Peyer's patch (tissue), 4 donors: ENCODE results near the gene TMEM25. TPM values are rescaled to one million over a fixed set of nuclear protein-coding genes. Genes with fewer than 3 reads are reported as not detected.

Experiments used
- DNase-seq, 3 donors: peaks; one replicate each; pipeline ENCODE4 v3.0.0-alpha.2; 2017 to 2019
- H3K27ac ChIP-seq, 4 donors: fragments of 200-600 bp; sonication (generic); one replicate each; pipeline ENCODE4 v1.5.1; 2016 to 2019
- H3K27me3 ChIP-seq, 2 donors: fragments of 200-600 bp; sonication (generic); one replicate each; pipeline ENCODE4 v1.5.1; 2019
- H3K36me3 ChIP-seq, 3 donors: fragments of 200-600 bp; sonication (generic); one replicate each; pipeline ENCODE4 v1.5.1; 2016 to 2019
- H3K4me1 ChIP-seq, 4 donors: fragments of 200-600 bp; sonication (generic); one replicate each; pipeline ENCODE4 v1.5.1; 2016 to 2019
- H3K4me3 ChIP-seq, 4 donors: fragments of 200-600 bp; sonication (generic); 1 replicate in 3 of 4; 2 replicates in 1 of 4; pipeline ENCODE4 v1.5.1; 2016 to 2019; ENCODE audit warnings: mild to moderate bottlenecking in 1 of 4
- H3K9me3 ChIP-seq, 4 donors: fragments of 200-600 bp; sonication (generic); one replicate each; pipeline ENCODE4 v1.5.1; 2016 to 2019; ENCODE audit warnings: mild to moderate bottlenecking in 1 of 4
- POLR2A ChIP-seq, 2 donors: fragments of 450-650 bp; IDR thresholded peaks; one replicate each; pipeline ENCODE4 v1.5.1; 2017; ENCODE audit warnings: antibody characterized with exemption in 2 of 2, mild to moderate bottlenecking in 2 of 2, moderate library complexity in 2 of 2
- total RNA-seq, 4 donors: library from RNA; depleted of rRNA; stranded (reverse); fragments of >200 nt; gene quantifications; one replicate each; pipeline ENCODE4 v1.1.0, GENCODE V29; 2016
- TF ChIP-seq, protein P1 (sequence below), 6 experiments: fragments of 450-650 bp in 4 of 6; fragments of 200-600 bp in 2 of 6; sonication (generic) in 1 of 6; IDR thresholded peaks; one replicate each; pipeline ENCODE4 v1.5.1; 2017 to 2019; ENCODE audit warnings: antibody characterized with exemption in 6 of 6, mild to moderate bottlenecking in 3 of 6, moderate library complexity in 1 of 6

TMEM25 gene
- total RNA-seq, 4 donors from 2014 or later = 48.7 to 263 (median 204) TPM

DNA sequence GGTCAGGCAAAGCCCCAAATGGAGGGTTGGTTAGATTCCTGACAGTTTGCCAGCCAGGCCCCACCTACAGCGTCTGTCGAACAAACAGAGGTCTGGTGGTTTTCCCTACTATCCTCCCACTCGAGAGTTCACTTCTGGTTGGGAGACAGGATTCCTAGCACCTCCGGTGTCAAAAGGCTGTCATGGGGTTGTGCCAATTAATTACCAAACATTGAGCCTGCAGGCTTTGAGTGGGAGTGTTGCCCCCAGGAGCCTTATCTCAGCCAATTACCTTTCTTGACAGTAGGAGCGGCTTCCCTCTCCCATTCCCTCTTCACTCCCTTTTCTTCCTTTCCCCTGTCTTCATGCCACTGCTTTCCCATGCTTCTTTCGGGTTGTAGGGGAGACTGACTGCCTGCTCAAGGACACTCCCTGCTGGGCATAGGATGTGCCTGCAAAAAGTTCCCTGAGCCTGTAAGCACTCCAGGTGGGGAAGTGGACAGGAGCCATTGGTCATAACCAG, 8.4 kb upstream of the TMEM25 start:
- peaks cover 0 to 69% (median 0%) of the 10 kb centered on the region in 3 donors for H3K36me3 ChIP-seq
- no peak overlapping the region for H3K4me3 ChIP-seq
- TF ChIP-seq, protein P1, sequence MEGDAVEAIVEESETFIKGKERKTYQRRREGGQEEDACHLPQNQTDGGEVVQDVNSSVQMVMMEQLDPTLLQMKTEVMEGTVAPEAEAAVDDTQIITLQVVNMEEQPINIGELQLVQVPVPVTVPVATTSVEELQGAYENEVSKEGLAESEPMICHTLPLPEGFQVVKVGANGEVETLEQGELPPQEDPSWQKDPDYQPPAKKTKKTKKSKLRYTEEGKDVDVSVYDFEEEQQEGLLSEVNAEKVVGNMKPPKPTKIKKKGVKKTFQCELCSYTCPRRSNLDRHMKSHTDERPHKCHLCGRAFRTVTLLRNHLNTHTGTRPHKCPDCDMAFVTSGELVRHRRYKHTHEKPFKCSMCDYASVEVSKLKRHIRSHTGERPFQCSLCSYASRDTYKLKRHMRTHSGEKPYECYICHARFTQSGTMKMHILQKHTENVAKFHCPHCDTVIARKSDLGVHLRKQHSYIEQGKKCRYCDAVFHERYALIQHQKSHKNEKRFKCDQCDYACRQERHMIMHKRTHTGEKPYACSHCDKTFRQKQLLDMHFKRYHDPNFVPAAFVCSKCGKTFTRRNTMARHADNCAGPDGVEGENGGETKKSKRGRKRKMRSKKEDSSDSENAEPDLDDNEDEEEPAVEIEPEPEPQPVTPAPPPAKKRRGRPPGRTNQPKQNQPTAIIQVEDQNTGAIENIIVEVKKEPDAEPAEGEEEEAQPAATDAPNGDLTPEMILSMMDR (IDR thresholded peaks at IDR 0.05) = peak in 3 of 6 experiments; percentile 6 to 36 (median 18)
- no peak for TF ChIP-seq POLR2A (IDR thresholded peaks at IDR 0.05)
- H3K27me3 ChIP-seq = no peaks in the 10 kb centered on the region
- no peak for DNase-seq
- H3K4me1 ChIP-seq = no peaks in the 10 kb centered on the region
- no peaks in the 10 kb centered on the region for H3K9me3 ChIP-seq
- H3K27ac ChIP-seq = no peak overlapping the region

DNA sequence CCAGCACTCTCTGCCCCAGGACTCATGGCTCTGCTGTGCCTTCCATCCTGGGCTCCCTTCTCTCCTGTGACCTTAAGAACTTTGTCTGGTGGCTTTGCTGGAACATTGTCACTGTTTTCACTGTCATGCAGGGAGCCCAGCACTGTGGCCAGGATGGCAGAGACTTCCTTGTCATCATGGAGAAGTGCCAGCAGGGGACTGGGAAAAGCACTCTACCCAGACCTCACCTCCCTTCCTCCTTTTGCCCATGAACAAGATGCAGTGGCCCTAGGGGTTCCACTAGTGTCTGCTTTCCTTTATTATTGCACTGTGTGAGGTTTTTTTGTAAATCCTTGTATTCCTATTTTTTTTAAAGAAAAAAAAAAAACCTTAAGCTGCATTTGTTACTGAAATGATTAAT, 6.6 kb upstream of the TMEM25 start:
- H3K27ac ChIP-seq = no peak overlapping the region
- H3K4me3 ChIP-seq = no peak overlapping the region
- peaks cover 0 to 57% (median 0%) of the 10 kb centered on the region in 3 donors for H3K36me3 ChIP-seq
- no peaks in the 10 kb centered on the region for H3K27me3 ChIP-seq
- H3K9me3 ChIP-seq = no peaks in the 10 kb centered on the region
- H3K4me1 ChIP-seq = peaks cover 0 to 11% (median 0%) of the 10 kb centered on the region in 4 donors
- DNase-seq = peak in 1 of 3 donors; percentile 50
- TF ChIP-seq POLR2A (IDR thresholded peaks at IDR 0.05) = no peak
- TF ChIP-seq, protein P1 (IDR thresholded peaks at IDR 0.05) = peak in 2 of 6 experiments; percentile 23 to 40

DNA sequence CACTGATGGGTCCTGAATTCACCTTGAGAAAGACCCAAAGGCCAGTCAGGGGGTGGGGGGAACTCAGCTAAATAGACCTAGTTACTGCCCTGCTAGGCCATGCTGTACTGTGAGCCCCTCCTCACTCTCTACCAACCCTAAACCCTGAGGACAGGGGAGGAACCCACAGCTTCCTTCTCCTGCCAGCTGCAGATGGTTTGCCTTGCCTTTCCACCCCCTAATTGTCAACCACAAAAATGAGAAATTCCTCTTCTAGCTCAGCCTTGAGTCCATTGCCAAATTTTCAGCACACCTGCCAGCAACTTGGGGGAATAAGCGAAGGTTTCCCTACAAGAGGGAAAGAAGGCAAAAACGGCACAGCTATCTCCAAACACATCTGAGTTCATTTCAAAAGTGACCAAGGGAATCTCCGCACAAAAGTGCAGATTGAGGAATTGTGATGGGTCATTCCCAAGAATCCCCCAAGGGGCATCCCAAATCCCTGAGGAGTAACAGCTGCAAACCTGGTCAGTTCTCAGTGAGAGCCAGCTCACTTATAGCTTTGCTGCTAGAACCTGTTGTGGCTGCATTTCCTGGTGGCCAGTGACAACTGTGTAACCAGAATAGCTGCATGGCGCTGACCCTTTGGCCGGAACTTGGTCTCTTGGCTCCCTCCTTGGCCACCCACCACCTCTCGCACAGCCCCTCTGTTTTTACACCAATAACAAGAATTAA, 6.1 kb upstream of the TMEM25 start:
- peaks cover 0 to 17% (median 3%) of the 10 kb centered on the region in 4 donors for H3K4me1 ChIP-seq
- H3K27me3 ChIP-seq = no peaks in the 10 kb centered on the region
- DNase-seq = no peak
- H3K27ac ChIP-seq = no peak overlapping the region
- no peak for TF ChIP-seq POLR2A (IDR thresholded peaks at IDR 0.05)
- TF ChIP-seq, protein P1 (IDR thresholded peaks at IDR 0.05) = no peak
- H3K9me3 ChIP-seq = no peaks in the 10 kb centered on the region
- H3K4me3 ChIP-seq = no peak overlapping the region
- peaks cover 0 to 51% (median 0%) of the 10 kb centered on the region in 3 donors for H3K36me3 ChIP-seq

DNA sequence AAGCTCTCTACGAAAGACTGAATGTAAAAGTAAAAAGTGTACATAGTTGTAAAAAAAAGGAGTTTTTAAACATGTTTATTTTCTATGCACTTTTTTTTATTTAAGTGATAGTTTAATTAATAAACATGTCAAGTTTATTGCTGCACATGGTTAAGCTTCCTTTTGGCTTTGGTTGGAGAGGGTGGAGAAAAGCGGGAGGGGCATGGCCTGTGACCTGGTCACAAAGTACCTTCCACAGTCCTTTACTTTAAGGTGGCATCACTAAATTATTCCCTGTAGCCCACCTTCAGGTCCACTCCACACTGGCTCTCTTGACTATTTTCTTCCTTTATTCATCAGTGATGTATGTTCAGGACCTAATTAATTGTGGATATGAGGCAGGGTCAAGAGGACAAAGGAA, 4.3 kb upstream of the TMEM25 start:
- TF ChIP-seq, protein P1 (IDR thresholded peaks at IDR 0.05) = no peak
- TF ChIP-seq POLR2A (IDR thresholded peaks at IDR 0.05) = no peak
- Histone ChIP-seq H3K4me3 (peak overlapping the region in 2 of 4 donors; percentile 23), H3K36me3 (peaks cover 0 to 33% (median 0%) of the 10 kb centered on the region in 3 donors), H3K27ac (peak overlapping the region in 1 of 4 donors; percentile 97), H3K27me3 (no peaks in the 10 kb centered on the region), H3K9me3 (no peaks in the 10 kb centered on the region), H3K4me1 (peaks cover 0 to 21% (median 6%) of the 10 kb centered on the region in 4 donors)
- peak in 1 of 3 donors; percentile 58 for DNase-seq

DNA sequence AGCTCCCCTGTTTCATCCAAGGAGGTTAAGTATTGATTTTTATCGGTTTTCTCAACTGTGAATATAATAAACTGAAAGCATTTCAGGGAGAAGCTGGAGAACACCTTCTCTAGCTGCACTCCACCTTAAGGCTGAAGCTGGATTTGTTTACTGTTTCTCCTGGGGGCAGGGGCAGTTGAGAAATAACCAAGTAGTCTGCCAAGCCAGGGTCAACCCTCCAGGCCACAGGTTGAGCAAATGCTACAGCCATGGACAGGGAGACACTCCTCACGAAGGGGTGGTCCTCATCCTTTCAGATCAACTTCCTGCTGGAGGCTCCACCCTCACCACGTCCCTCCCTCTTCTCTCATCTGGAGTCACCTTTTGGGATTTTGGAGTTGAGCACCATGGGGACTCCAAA, 3.9 kb upstream of the TMEM25 start, which contains the start of gene TTC36:
TTC36 (plus strand) TSS at position 366 of the 400 bp plus-strand sequence; CDS start at position 387, 21 bp downstream.
- no peak for DNase-seq

More for the DNA sequence above, 3.9 kb upstream of the TMEM25 start, which contains the start of gene TTC36:
- H3K36me3 ChIP-seq = peaks cover 0 to 29% (median 0%) of the 10 kb centered on the region in 3 donors
- peaks cover 0 to 21% (median 6%) of the 10 kb centered on the region in 4 donors for H3K4me1 ChIP-seq
- TF ChIP-seq, protein P1 (IDR thresholded peaks at IDR 0.05) = no peak
- no peak for TF ChIP-seq POLR2A (IDR thresholded peaks at IDR 0.05)
- no peaks in the 10 kb centered on the region for H3K27me3 ChIP-seq
- H3K4me3 ChIP-seq = peak within 1 kb of the TSS in 2 of 4 donors; percentile 23
- peak within 1 kb of the TSS in 1 of 4 donors; percentile 97 for H3K27ac ChIP-seq
- no peaks in the 10 kb centered on the region for H3K9me3 ChIP-seq
